Right lobe of liver (tissue), 6 donors: Measurements from ENCODE around the gene RBFOX1. TPM values are rescaled to one million over a fixed set of nuclear protein-coding genes. Genes with fewer than 3 reads are reported as not detected.

Experiments used
- ATAC-seq, 4 donors: fragments of 200-7000 bp; cut with Tn5 transposase; one replicate each; pipeline ENCODE4 v1.9.1; 2020; ENCODE audit warnings: mild to moderate bottlenecking in 4 of 4, moderate library complexity in 4 of 4
- DNase-seq, 3 donors: peaks; one replicate each; pipeline ENCODE4 v3.0.0-alpha.2; 2020
- H3K27ac ChIP-seq, 3 donors: fragments of 200-600 bp; one replicate each; pipeline ENCODE4 v1.8.0; 2022
- H3K27me3 ChIP-seq, 2 donors: fragments of 200-600 bp; one replicate each; pipeline ENCODE4 v1.8.0; 2022
- H3K36me3 ChIP-seq, 4 donors: fragments of 200-600 bp; sonication (generic) in 1 of 4; one replicate each; pipeline versions ENCODE4 v1.5.1 to v1.8.0; 2017 to 2022; ENCODE audit warnings: control low read depth in 1 of 4
- H3K4me1 ChIP-seq, 4 donors: fragments of 200-600 bp; sonication (generic) in 1 of 4; one replicate each; pipeline versions ENCODE4 v1.5.1 to v1.8.0; 2017 to 2022; ENCODE audit warnings: control low read depth in 1 of 4
- H3K4me3 ChIP-seq, 3 donors: fragments of 200-600 bp; one replicate each; pipeline ENCODE4 v1.8.0; 2022
- H3K9me3 ChIP-seq, 4 donors: fragments of 200-600 bp; sonication (generic) in 1 of 4; one replicate each; pipeline versions ENCODE4 v1.5.1 to v1.8.0; 2017 to 2022; ENCODE audit warnings: control low read depth in 1 of 4
- CTCF ChIP-seq, 4 donors: fragments of 200-600 bp in 3 of 4; fragments of 450-650 bp in 1 of 4; IDR thresholded peaks; one replicate each; pipeline versions ENCODE4 v1.5.1 to v1.8.0; 2016 to 2022; ENCODE audit warnings: antibody characterized with exemption in 4 of 4, mild to moderate bottlenecking in 2 of 4
- POLR2A ChIP-seq: fragments of 450-650 bp; IDR thresholded peaks from one replicate; pipeline ENCODE4 v1.6.1; 2017; ENCODE audit warnings: antibody characterized with exemption, mild to moderate bottlenecking
- WGBS: methylation state at CpG from one replicate; pipeline ENCODE4 v1.1.6; 2018; ENCODE audit warnings: low coverage, low lambda C conversion rate; ENCODE audit not compliant: insufficient coverage; ENCODE audit errors: missing lambda C conversion rate; 5-methylcytosine and 5-hydroxymethylcytosine counted together
- intact Hi-C, 2 donors: fragments of 100-400 bp; cut with DNase I; formaldehyde crosslinking; loops; one replicate each; pipeline versions ENCODE4 v1.11.2 to v1.14.1; 2022
- total RNA-seq, 6 experiments: library from RNA; depleted of rRNA in 2 of 6; stranded (reverse); fragments of >200 nt in 2 of 6; fragmentation: NEBNext Ultra II Directional in 3 of 6; extraction: Animal tissue kit (Norgen Biotek cat#: 25700) in 3 of 6; gene quantifications; one replicate each; pipeline versions ENCODE4 v1.1.0 to v1.2.4, GENCODE V29; 2016 to 2023
- donor health status: DM: no; HTN: yes; CAD: no.
- donor health status: DM: no; HTN: no; CAD: no.
- donor health status: DM: no; HTN: no; CAD: no.
- donor health status: DM: no; HTN: yes; CAD: no.
- donor health status: DM: no; HTN: yes; CAD: no.

The RBFOX1 gene
- total RNA-seq, 6 experiments from 2014 or later, result 0.19 TPM; not detected in 5

GRCh38 chr16:7449306-7449705 lies 116.7 kb downstream of the RBFOX1 start:
- no peaks in the 10 kb centered on the region for H3K4me1 ChIP-seq
- H3K36me3 ChIP-seq, result no peaks in the 10 kb centered on the region
- intact Hi-C loops, result no loop called here
- 67% methylated on average over 3 of the region's 3 CpGs for WGBS
- H3K4me3 ChIP-seq, result no peak overlapping the region
- ATAC-seq (no peak), DNase-seq (no peak)
- TF ChIP-seq CTCF (IDR thresholded peaks at IDR 0.05) (no peak), POLR2A (no peak)
- no peaks in the 10 kb centered on the region for H3K27me3 ChIP-seq
- no peaks in the 10 kb centered on the region for H3K9me3 ChIP-seq
- H3K27ac ChIP-seq, result no peak overlapping the region

GRCh38 chr16:7449808-7450207 lies 117.2 kb downstream of the RBFOX1 start:
- Histone ChIP-seq H3K9me3 (no peaks in the 10 kb centered on the region), H3K4me3 (no peak overlapping the region), H3K27ac (no peak overlapping the region), H3K4me1 (no peaks in the 10 kb centered on the region), H3K36me3 (no peaks in the 10 kb centered on the region), H3K27me3 (no peaks in the 10 kb centered on the region)
- 65% methylated on average over 7 of the region's 7 CpGs for WGBS
- no peak for DNase-seq
- intact Hi-C loops, result no loop called here
- no peak for TF ChIP-seq CTCF (IDR thresholded peaks at IDR 0.05)
- no peak for TF ChIP-seq POLR2A
- no peak for ATAC-seq

- intact Hi-C loops, result no loop called here
- DNase-seq, result no peak
Measured at GRCh38 chr16:7450440-7450839, 117.8 kb downstream of the RBFOX1 start.

GRCh38 chr16:7452090-7452489 lies 119.4 kb downstream of the RBFOX1 start:
- intact Hi-C loops, result no loop called here
- Histone ChIP-seq H3K4me1 (no peaks in the 10 kb centered on the region), H3K4me3 (no peak overlapping the region), H3K27ac (no peak overlapping the region), H3K9me3 (no peaks in the 10 kb centered on the region), H3K36me3 (no peaks in the 10 kb centered on the region), H3K27me3 (no peaks in the 10 kb centered on the region)
- DNase-seq, result no peak
- ATAC-seq, result no peak
- TF ChIP-seq POLR2A, result no peak
- TF ChIP-seq CTCF (IDR thresholded peaks at IDR 0.05), result no peak
- WGBS, result 69% methylated on average over 6 of the region's 6 CpGs

More at GRCh38 chr16:7450440-7450839, 117.8 kb downstream of the RBFOX1 start:
- Histone ChIP-seq H3K4me3 (no peak overlapping the region), H3K27me3 (no peaks in the 10 kb centered on the region), H3K4me1 (no peaks in the 10 kb centered on the region), H3K36me3 (no peaks in the 10 kb centered on the region), H3K27ac (no peak overlapping the region), H3K9me3 (no peaks in the 10 kb centered on the region)
- TF ChIP-seq CTCF (IDR thresholded peaks at IDR 0.05), result no peak
- WGBS, result 55% methylated on average over 5 of the region's 7 CpGs
- no peak for ATAC-seq

GRCh38 chr16:7456211-7456610 lies 123.6 kb downstream of the RBFOX1 start:
- WGBS, result 16% methylated on average over 5 of the region's 5 CpGs
- DNase-seq (no peak), ATAC-seq (no peak)
- H3K27ac ChIP-seq, result no peak overlapping the region
- intact Hi-C loops, result no loop called here
- TF ChIP-seq CTCF (IDR thresholded peaks at IDR 0.05), result no peak
- no peaks in the 10 kb centered on the region for H3K36me3 ChIP-seq
- H3K27me3 ChIP-seq, result no peaks in the 10 kb centered on the region
- no peaks in the 10 kb centered on the region for H3K9me3 ChIP-seq
- H3K4me1 ChIP-seq, result no peaks in the 10 kb centered on the region
- no peak overlapping the region for H3K4me3 ChIP-seq
